ENCODE data around the gene RHBDF2. TPM values are rescaled to one million over a fixed set of nuclear protein-coding genes. Genes with fewer than 3 reads are reported as not detected.
"Not testable (repeated sequence)": the region's sequence is repeated elsewhere in the genome, so short reads cannot be mapped to it uniquely, and the experiment has no call there.

The RHBDF2 gene
- total RNA-seq, 1 donor = 1.4 TPM

- H3K4me3 ChIP-seq (ENCODE audit: low read depth, low read length) = no peak overlapping the region
- TF ChIP-seq, protein P1, sequence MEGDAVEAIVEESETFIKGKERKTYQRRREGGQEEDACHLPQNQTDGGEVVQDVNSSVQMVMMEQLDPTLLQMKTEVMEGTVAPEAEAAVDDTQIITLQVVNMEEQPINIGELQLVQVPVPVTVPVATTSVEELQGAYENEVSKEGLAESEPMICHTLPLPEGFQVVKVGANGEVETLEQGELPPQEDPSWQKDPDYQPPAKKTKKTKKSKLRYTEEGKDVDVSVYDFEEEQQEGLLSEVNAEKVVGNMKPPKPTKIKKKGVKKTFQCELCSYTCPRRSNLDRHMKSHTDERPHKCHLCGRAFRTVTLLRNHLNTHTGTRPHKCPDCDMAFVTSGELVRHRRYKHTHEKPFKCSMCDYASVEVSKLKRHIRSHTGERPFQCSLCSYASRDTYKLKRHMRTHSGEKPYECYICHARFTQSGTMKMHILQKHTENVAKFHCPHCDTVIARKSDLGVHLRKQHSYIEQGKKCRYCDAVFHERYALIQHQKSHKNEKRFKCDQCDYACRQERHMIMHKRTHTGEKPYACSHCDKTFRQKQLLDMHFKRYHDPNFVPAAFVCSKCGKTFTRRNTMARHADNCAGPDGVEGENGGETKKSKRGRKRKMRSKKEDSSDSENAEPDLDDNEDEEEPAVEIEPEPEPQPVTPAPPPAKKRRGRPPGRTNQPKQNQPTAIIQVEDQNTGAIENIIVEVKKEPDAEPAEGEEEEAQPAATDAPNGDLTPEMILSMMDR (IDR thresholded peaks at IDR 0.05; ENCODE audit: insufficient read depth, low read length) = no peak
- no peak for DNase-seq (ENCODE audit: low read depth)
Measured at GRCh38 chr17:76528156-76528527, 26.9 kb upstream of the RHBDF2 start.

GRCh38 chr17:76527430-76528111 is 26.3 kb upstream of the RHBDF2 start:
- peak overlapping the region; percentile 10 for H3K4me3 ChIP-seq (ENCODE audit: low read depth, low read length)
- DNase-seq (ENCODE audit: low read depth) = peak; percentile 73

GRCh38 chr17:76527016-76527415 is 25.8 kb upstream of the RHBDF2 start:
- not testable (repeated sequence) for H3K4me3 ChIP-seq (ENCODE audit: low read depth, low read length); DNase-seq (ENCODE audit: low read depth)

More at GRCh38 chr17:76527430-76528111, 26.3 kb upstream of the RHBDF2 start:
- TF ChIP-seq, protein P1 (IDR thresholded peaks at IDR 0.05; ENCODE audit: insufficient read depth, low read length) = peak; percentile 40

GRCh38 chr17:76525513-76525833 is 24.2 kb upstream of the RHBDF2 start:
- not testable (repeated sequence) for H3K4me3 ChIP-seq (ENCODE audit: low read depth, low read length); DNase-seq (ENCODE audit: low read depth)

GRCh38 chr17:76524598-76525512 is 23.6 kb upstream of the RHBDF2 start:
- no peak overlapping the region for H3K4me3 ChIP-seq (ENCODE audit: low read depth, low read length)
- TF ChIP-seq, protein P1 (IDR thresholded peaks at IDR 0.05; ENCODE audit: insufficient read depth, low read length) = no peak
- DNase-seq (ENCODE audit: low read depth) = peak; percentile 70

- TF ChIP-seq, protein P1 (IDR thresholded peaks at IDR 0.05; ENCODE audit: insufficient read depth, low read length) = peak; percentile 99
- no peak overlapping the region for H3K4me3 ChIP-seq (ENCODE audit: low read depth, low read length)
- peak; percentile 52 for DNase-seq (ENCODE audit: low read depth)
Measured at GRCh38 chr17:76523084-76524037, 22.1 kb upstream of the RHBDF2 start.

DNA sequence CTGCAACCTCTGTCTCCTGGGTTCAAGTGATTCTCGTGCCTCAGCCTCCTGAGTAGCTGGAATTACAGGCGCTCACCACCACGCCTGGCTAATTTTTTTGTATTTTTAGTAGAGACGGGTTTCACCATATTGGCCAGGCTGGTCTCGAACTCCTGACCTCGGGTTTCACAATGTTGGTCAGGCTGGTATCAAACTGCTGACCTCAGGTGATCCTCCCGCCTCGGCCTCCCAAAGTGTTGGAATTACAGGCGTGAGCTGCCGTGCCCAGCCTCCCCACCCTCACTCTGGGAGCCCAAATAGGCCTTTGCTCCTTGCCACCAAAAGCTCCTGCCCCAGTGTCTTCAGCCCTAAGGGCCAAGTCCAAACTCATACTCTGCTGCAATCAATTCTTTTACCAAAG is 20.5 kb upstream of the RHBDF2 start:
- not testable (repeated sequence) for H3K4me3 ChIP-seq (ENCODE audit: low read depth, low read length); DNase-seq (ENCODE audit: low read depth)

GRCh38 chr17:76521262-76521661 is 20.0 kb upstream of the RHBDF2 start:
- TF ChIP-seq, protein P1 (IDR thresholded peaks at IDR 0.05; ENCODE audit: insufficient read depth, low read length) = no peak
- no peak overlapping the region for H3K4me3 ChIP-seq (ENCODE audit: low read depth, low read length)
- DNase-seq (ENCODE audit: low read depth) = no peak

All from fibroblast of the aortic adventitia (primary cell).